LNCAP (cell line): Measurements from ENCODE around the gene DAP3.

Experiments
- TF ChIP-seq, protein P1 (sequence below): fragments of 450-650 bp; IDR thresholded peaks from 2 replicates; pipeline ENCODE4 v1.5.1; 2017; ENCODE audit warnings: mild to moderate bottlenecking

Gene DAP3

DNA sequence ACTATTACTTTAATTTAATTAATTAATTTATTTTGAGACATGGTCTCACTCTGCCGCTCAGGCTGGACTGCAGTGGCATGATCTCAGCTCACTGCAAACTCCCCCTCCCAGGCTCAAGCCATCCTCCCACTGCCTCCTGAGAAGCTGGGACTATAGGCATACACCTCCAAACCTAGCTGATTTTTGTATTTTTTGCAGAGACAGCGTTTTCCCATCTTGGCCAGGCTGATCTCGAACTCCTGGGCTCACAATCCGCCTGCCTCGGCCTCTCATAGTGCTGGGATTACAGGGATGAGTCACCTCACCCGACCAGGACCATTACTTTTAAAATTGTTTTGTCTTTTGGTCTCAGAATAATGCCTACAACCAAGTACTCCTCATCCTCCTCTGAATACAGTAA lies 15.9 kb upstream of the DAP3 start:
- TF ChIP-seq, protein P1, sequence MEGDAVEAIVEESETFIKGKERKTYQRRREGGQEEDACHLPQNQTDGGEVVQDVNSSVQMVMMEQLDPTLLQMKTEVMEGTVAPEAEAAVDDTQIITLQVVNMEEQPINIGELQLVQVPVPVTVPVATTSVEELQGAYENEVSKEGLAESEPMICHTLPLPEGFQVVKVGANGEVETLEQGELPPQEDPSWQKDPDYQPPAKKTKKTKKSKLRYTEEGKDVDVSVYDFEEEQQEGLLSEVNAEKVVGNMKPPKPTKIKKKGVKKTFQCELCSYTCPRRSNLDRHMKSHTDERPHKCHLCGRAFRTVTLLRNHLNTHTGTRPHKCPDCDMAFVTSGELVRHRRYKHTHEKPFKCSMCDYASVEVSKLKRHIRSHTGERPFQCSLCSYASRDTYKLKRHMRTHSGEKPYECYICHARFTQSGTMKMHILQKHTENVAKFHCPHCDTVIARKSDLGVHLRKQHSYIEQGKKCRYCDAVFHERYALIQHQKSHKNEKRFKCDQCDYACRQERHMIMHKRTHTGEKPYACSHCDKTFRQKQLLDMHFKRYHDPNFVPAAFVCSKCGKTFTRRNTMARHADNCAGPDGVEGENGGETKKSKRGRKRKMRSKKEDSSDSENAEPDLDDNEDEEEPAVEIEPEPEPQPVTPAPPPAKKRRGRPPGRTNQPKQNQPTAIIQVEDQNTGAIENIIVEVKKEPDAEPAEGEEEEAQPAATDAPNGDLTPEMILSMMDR: no peak

- TF ChIP-seq, protein P1: no peak
Measured at GRCh38 chr1:155678027-155678426, 10.9 kb upstream of the DAP3 start.

- TF ChIP-seq, protein P1: no peak
Measured at GRCh38 chr1:155680531-155680930, 8.4 kb upstream of the DAP3 start.

DNA sequence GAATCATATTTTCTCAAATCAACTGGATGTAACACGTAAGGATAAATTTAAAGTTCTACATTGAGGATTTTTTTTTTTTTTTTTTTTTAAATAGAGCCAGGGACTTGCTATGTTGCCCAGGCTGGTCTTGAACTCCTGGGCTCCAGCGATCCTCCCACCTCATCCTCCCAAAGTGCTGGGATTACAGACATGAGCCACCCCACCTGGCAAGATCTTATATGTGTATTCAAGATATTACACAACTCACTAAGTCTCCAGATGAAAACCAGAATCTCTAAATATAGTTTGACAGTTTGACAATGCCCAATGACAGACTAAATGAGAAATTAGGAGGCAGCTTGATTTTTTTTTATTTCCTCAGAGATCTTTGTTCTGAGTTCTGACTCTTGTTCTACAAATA lies 7.1 kb upstream of the DAP3 start:
- TF ChIP-seq, protein P1: no peak

DNA sequence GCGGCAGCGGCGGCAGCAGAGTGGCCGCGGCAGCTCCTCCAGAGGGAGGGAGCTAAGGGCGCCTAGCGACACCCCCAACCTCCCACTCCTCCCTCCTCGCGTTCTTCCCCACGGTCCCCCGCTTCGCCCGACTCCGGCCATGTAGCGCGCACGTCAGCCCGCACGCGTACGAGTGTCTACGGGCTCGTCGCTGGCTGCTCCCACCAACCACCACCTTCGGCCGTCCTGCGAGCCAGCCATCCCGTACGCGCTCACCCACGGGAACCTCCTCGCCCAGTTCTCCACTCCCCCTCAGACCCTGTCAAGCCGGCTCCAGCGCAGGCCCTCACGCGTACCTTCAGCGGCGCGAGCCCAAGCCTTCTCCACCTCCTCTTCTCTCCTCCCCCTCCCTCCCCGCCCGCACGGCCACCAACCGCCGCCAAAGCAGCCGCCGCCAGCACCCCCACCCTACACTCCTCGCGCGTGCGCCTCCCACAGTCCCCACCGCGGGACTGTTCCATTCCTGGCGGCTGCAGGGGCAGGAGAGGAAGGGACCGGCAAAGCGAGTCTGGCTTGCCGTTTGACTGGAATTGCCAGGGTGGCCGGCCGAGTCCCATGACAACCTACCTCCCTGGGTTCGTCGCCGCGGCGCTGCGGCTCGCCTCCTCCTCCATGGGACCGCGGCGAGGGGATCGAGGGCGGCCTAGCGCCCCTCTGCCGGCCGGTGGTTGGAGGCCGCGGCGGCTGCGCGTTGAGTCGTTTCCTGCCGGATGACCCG lies 389 bp upstream of the DAP3 start, which contains the start of gene YY1AP1:
Gene YY1AP1 (minus strand): TSS at position 451 of the 757 bp plus-strand sequence. CDS start 8,338 bp downstream, outside the sequence.
- TF ChIP-seq, protein P1: no peak

- TF ChIP-seq, protein P1: no peak
Measured at GRCh38 chr1:155691992-155692528, 3.2 kb downstream of the DAP3 start.

GRCh38 chr1:155694167-155694566 lies 5.3 kb downstream of the DAP3 start:
- TF ChIP-seq, protein P1: no peak
